Gastroesophageal sphincter (tissue), 2 donors: ENCODE data around the gene PARD3.

Experiments used
- EP300 ChIP-seq: sonication (generic); formaldehyde crosslinking; IDR thresholded peaks from one replicate; pipeline ENCODE4 v1.6.1; 2017; ENCODE audit warnings: antibody characterized with exemption, mild to moderate bottlenecking
- POLR2A ChIP-seq, 2 donors: fragments of 450-650 bp; IDR thresholded peaks; one replicate each; pipeline ENCODE4 v1.6.1; 2017; ENCODE audit warnings: antibody characterized with exemption in 2 of 2, mild to moderate bottlenecking in 2 of 2, moderate library complexity in 1 of 2

- TF ChIP-seq EP300 (no peak), POLR2A (IDR thresholded peaks at IDR 0.05) (no peak)
Measured at GRCh38 chr10:34808336-34808735, 6.8 kb downstream of the PARD3 start.
